Keratinocyte (primary cell): ENCODE data around the gene GRIA2.

Experiments
- CTCF ChIP-seq, 3 experiments: IDR thresholded peaks in 1 of 3; conservative IDR thresholded peaks in 1 of 3; optimal IDR thresholded peaks in 1 of 3; 2 replicates in 2 of 3; 3 replicates in 1 of 3; pipeline versions ENCODE3 to v1.5.1; 2011; ENCODE audit warnings: low read length in 3 of 3, mild to moderate bottlenecking in 3 of 3, moderate library complexity in 2 of 3, control low read depth in 1 of 3, inconsistent platforms in 1 of 3; ENCODE audit not compliant: insufficient read depth in 2 of 3; ENCODE audit errors: extremely low read depth in 1 of 3
- EZH2 ChIP-seq: IDR thresholded peaks from one replicate; pipeline ENCODE4 v1.6.1; 2012; ENCODE audit warnings: inconsistent platforms, mild to moderate bottlenecking, low read length, moderate library complexity

DNA sequence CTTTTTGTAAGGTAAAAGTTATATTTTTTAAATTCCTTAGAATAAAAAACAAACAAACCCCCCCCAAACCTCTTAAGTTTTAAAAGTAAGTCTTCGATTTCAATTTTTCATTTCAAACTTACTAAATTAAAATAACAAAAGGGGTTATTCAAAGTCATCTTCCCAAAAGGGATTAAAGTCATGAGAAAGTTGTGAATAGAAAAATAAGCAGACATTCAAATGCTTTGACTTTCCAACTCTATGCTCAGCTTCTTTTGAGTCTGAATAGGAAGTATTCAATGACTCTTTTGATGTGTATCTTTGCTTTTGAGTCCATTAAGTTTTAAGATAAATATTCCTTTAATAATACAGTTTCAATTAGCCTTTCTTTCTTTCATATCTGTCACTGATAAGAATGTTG lies 138.3 kb downstream of the GRIA2 start:
- TF ChIP-seq CTCF (optimal IDR thresholded peaks at IDR 0.05 in 1 of 3, IDR thresholded peaks at IDR 0.05 in 1 of 3, conservative IDR thresholded peaks at IDR 0.05 in 1 of 3; ENCODE audit: extremely low read depth in 1 of 3, insufficient read depth in 2 of 3, low read length in 3 of 3) (no peak), EZH2 (no peak)
